NCI-H1092 (cell line): ENCODE results near the gene TMEM169.
"Not testable (repeated sequence)": the region's sequence is repeated elsewhere in the genome, so short reads cannot be mapped to it uniquely, and the experiment has no call there.

Experiments
- DNase-seq: peaks from one replicate; lab custom pipeline; 2025; lab: John Stamatoyannopoulos, UW

Gene TMEM169

GRCh38 chr2:216071111-216071851 is 10.4 kb upstream of the TMEM169 start:
- no peak for DNase-seq

- DNase-seq: no peak
Observed at GRCh38 chr2:216072473-216072872, 9.2 kb upstream of the TMEM169 start.

- no peak for DNase-seq
Observed at GRCh38 chr2:216073773-216074172, 7.9 kb upstream of the TMEM169 start.

GRCh38 chr2:216074380-216074779 is 7.3 kb upstream of the TMEM169 start:
- DNase-seq: no peak

- no peak for DNase-seq
Observed at GRCh38 chr2:216074794-216075193, 6.9 kb upstream of the TMEM169 start.

GRCh38 chr2:216075510-216076485 is 5.9 kb upstream of the TMEM169 start:
- DNase-seq: no peak

GRCh38 chr2:216078776-216079175 is 2.9 kb upstream of the TMEM169 start:
- no peak for DNase-seq

GRCh38 chr2:216080048-216080447 is 1.7 kb upstream of the TMEM169 start:
- DNase-seq: not testable (repeated sequence)

- DNase-seq: no peak
Observed at GRCh38 chr2:216081012-216081411, 707 bp upstream of the TMEM169 start.

GRCh38 chr2:216082117-216082711 is 495 bp downstream of the TMEM169 start:
- DNase-seq: no peak

- no peak for DNase-seq
Observed at GRCh38 chr2:216082805-216083204, 1.1 kb downstream of the TMEM169 start.

GRCh38 chr2:216083464-216084281 is 2.0 kb downstream of the TMEM169 start:
- no peak for DNase-seq

GRCh38 chr2:216084547-216084946 is 2.8 kb downstream of the TMEM169 start:
- no peak for DNase-seq

- no peak for DNase-seq
Observed at GRCh38 chr2:216086207-216086893, 4.6 kb downstream of the TMEM169 start.

GRCh38 chr2:216090369-216090786 is 8.7 kb downstream of the TMEM169 start:
- no peak for DNase-seq

- no peak for DNase-seq
Observed at GRCh38 chr2:216092646-216093045, 10.9 kb downstream of the TMEM169 start.

- no peak for DNase-seq
Observed at GRCh38 chr2:216094701-216095100, 13.0 kb downstream of the TMEM169 start.

- no peak for DNase-seq
Observed at GRCh38 chr2:216098421-216099334, 17.0 kb downstream of the TMEM169 start.

GRCh38 chr2:216101109-216101508 is 19.4 kb downstream of the TMEM169 start:
- DNase-seq: no peak

- no peak for DNase-seq
Observed at GRCh38 chr2:216103213-216103612, 21.5 kb downstream of the TMEM169 start.
